K562 (cell line): ENCODE measurements around the gene ZDHHC11. TPM values are rescaled to one million over a fixed set of nuclear protein-coding genes. Genes with fewer than 3 reads are reported as not detected.

Experiments
- ATAC-seq: fragments of 200-7000 bp; cut with Tn5 transposase; 3 replicates; pipeline ENCODE4 v1.9.1; 2020; ENCODE audit warnings: moderate library complexity
- BruUV-seq: library from RNA; stranded (reverse); fragments of 400-500 nt; replicated peaks from 2 replicates; lab custom pipeline; 2021; lab: Mats Ljungman, UMichigan
- CTCF ChIA-PET: fragments of 300-600 bp; formaldehyde crosslinking; extraction: SDS; loops from one replicate; lab custom pipeline; 2021; ENCODE audit warnings: low intra/inter-chr PET ratio; lab: Yijun Ruan, JAX
- POLR2A ChIA-PET: fragments of 300-600, 350-650 bp; sonication (Branson Sonifier 250); formaldehyde crosslinking; extraction: SDS; loops from one replicate; lab custom pipeline; 2021; ENCODE audit warnings: antibody characterized with exemption, inconsistent platforms; lab: Yijun Ruan, JAX
- DNase-seq, 4 experiments: peaks; one replicate each; pipeline versions ENCODE4 v3.0.0 to v3.0.0-alpha.2; 2011 to 2018; ENCODE audit warnings: low spot score in 3 of 4, mixed read lengths in 3 of 4; ENCODE audit errors: extremely low read depth in 1 of 4
- FAIRE-seq: peaks from 2 replicates; lab custom pipeline; 2011; peaks lifted over from hg19 to GRCh38; lab: Jason Lieb, UNC
- H2AFZ ChIP-seq: 2 replicates; pipeline ENCODE4 v1.6.0; 2011; ENCODE audit warnings: low read depth, low read length, control low read depth, inconsistent platforms
- H3K27ac ChIP-seq: fragments of 200-600 bp; 3 replicates; pipeline ENCODE4 v1.8.0; 2011; ENCODE audit warnings: low read depth, mild to moderate bottlenecking, control low read depth, inconsistent platforms, low read length, moderate library complexity, mixed read lengths; ENCODE audit errors: extremely low read depth
- H3K27me3 ChIP-seq, 2 experiments: fragments of 300-600 bp in 1 of 2; 2 replicates in 1 of 2; 3 replicates in 1 of 2; pipeline versions ENCODE4 v1.6.0 to v1.8.0; 2011; ENCODE audit warnings: inconsistent platforms in 2 of 2, low read length in 2 of 2, mild to moderate bottlenecking in 1 of 2, mixed read lengths in 1 of 2, moderate library complexity in 1 of 2; ENCODE audit not compliant: control insufficient read depth in 2 of 2, insufficient read depth in 2 of 2
- H3K36me3 ChIP-seq: fragments of 300-600 bp; 3 replicates; pipeline ENCODE4 v1.8.0; 2011; ENCODE audit warnings: mild to moderate bottlenecking, low read length, inconsistent platforms; ENCODE audit not compliant: control insufficient read depth, insufficient read depth
- H3K4me1 ChIP-seq, 2 experiments: fragments of 200-600 bp in 1 of 2; replicated peaks in 1 of 2; 2 replicates in 1 of 2; 3 replicates in 1 of 2; pipeline versions ENCODE4 v1.5.1 to v1.8.0; 2011; ENCODE audit warnings: inconsistent platforms in 2 of 2, low read length in 2 of 2, mild to moderate bottlenecking in 1 of 2, mixed read lengths in 1 of 2, moderate library complexity in 1 of 2; ENCODE audit not compliant: control insufficient read depth in 2 of 2, insufficient read depth in 2 of 2
- H3K4me2 ChIP-seq: 2 replicates; pipeline ENCODE4 v1.6.1; 2011; ENCODE audit warnings: low read length, control low read depth, inconsistent platforms, mixed read lengths; ENCODE audit not compliant: insufficient read depth
- H3K4me3 ChIP-seq: fragments of 200-600 bp; sonication (generic), shearing (Covaris generic); 2 replicates; pipeline ENCODE4 v1.5.1; 2016; ENCODE audit warnings: control low read depth, inconsistent platforms
- H3K79me2 ChIP-seq: fragments of 200-600 bp; 3 replicates; pipeline ENCODE4 v1.8.0; 2011; ENCODE audit warnings: low read length, inconsistent platforms; ENCODE audit not compliant: control insufficient read depth, insufficient read depth
- H3K9ac ChIP-seq, 2 experiments: 2 replicates each; pipeline versions ENCODE4 v1.6.0 to v1.6.1; 2011; ENCODE audit warnings: low read depth in 2 of 2, low read length in 2 of 2, control low read depth in 1 of 2, inconsistent platforms in 1 of 2, mild to moderate bottlenecking in 1 of 2, mixed read lengths in 1 of 2; ENCODE audit not compliant: insufficient read depth in 1 of 2
- H3K9me1 ChIP-seq: one replicate; pipeline ENCODE4 v1.6.0; 2011; ENCODE audit warnings: inconsistent platforms, mild to moderate bottlenecking, low read length, moderate library complexity; ENCODE audit not compliant: control insufficient read depth, insufficient read depth
- H3K9me3 ChIP-seq: replicated peaks from 2 replicates; pipeline ENCODE4 v1.5.1; 2011; ENCODE audit warnings: low read depth, low read length, inconsistent platforms; ENCODE audit not compliant: control insufficient read depth, insufficient read depth
- H4K20me1 ChIP-seq: replicated peaks from 2 replicates; pipeline ENCODE4 v1.6.1; 2011; ENCODE audit warnings: low read length, inconsistent platforms, mixed read lengths; ENCODE audit not compliant: control insufficient read depth, insufficient read depth
- NELFE ChIP-seq: IDR thresholded peaks from 2 replicates; pipeline ENCODE4 v1.6.1; 2011; ENCODE audit warnings: mild to moderate bottlenecking; ENCODE audit not compliant: insufficient read depth, insufficient read length
- NEUROD1 ChIP-seq: fragments of 150-350 bp; IDR thresholded peaks from 2 replicates; pipeline ENCODE4 v1.6.1; 2014; ENCODE audit warnings: borderline replicate concordance, low read length, low read depth; ENCODE audit not compliant: partially characterized antibody
- POLR2G ChIP-seq: fragments of 200-400 bp; formaldehyde crosslinking; IDR thresholded peaks from 2 replicates; pipeline ENCODE4 v1.6.1; 2017; ENCODE audit warnings: low read depth, mild to moderate bottlenecking, antibody characterized with exemption, low read length, moderate library complexity
- WGBS: fragments of 100-300 bp; shearing (Covaris generic); methylation state at CpG from one replicate; pipeline ENCODE4 v1.1.6; 2016; ENCODE audit warnings: low coverage, mixed read lengths; ENCODE audit not compliant: insufficient coverage; ENCODE audit errors: missing lambda C conversion rate; 5-methylcytosine and 5-hydroxymethylcytosine counted together
- in situ Hi-C: fragments of 300-500 bp; cut with MboI; formaldehyde crosslinking; loops from 4 replicates; pipeline ENCODE4 v1.15.0; 2018; ENCODE audit warnings: inconsistent platforms, mixed read lengths
- intact Hi-C: fragments of 100-400 bp; cut with micrococcal nuclease; formaldehyde crosslinking; loops from 2 replicates; pipeline ENCODE4 v1.14.2; 2022
- polyA plus RNA-seq, 8 experiments: library from polyadenylated mRNA; depleted of rRNA in 4 of 8; stranded (reverse) in 5 of 8; unstranded in 3 of 8; fragments of >200 nt; fragmentation: Nextera tagmentation in 2 of 8; fragmentation: Illumina TruSeq in 1 of 8; extraction: Ambion mirVana in 2 of 8; extraction: Trizol in 1 of 8; gene quantifications; 2 replicates each; pipeline versions ENCODE4 v1.2.1 to v1.2.3, GENCODE V29; 2011 to 2014; ENCODE audit warnings: inconsistent platforms in 1 of 8, missing spikeins in 1 of 8
- total RNA-seq, 7 experiments: library from RNA; depleted of rRNA in 6 of 7; stranded (reverse); fragments of >200 nt in 6 of 7; fragmentation: Illumina TruSeq in 2 of 7; extraction: Trizol in 2 of 7; gene quantifications; 2 replicates each; pipeline versions ENCODE4 v1.2.1 to v1.2.3, GENCODE V29; 2011 to 2021; ENCODE audit warnings: low replicate concordance in 1 of 7

ZDHHC11 gene
- total and polyA plus RNA-seq, 9 of the 15 experiments (the other 6 are each of a cell fraction or from before 2014, with no cell fraction given) = 0.07 to 2.3 (median 0.52) TPM

DNA sequence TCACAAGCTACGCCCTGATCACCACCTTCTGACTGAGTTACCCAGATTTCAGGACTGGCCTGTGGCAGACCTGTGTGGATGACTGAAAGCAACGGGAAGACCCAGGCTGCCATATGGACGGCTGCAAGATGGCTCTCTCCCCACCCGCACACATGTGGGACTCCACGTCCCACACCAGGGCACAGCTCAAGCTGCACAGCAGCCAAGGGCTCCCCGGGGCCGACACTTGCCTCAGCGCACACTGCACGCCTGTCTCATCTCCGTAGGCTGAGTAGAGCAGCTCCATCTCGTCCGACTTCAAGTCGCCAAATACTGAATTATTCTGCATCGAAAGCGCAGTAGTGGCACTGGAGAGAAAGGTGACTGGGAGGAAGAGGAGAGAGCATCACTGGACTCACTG is 27.3 kb upstream of the ZDHHC11 start:
- no peak for DNase-seq
- WGBS = 96% methylated on average over 14 of the region's 15 CpGs
- Histone ChIP-seq H3K4me3 (no peak overlapping the region), H3K36me3 (peaks cover 76% of the 10 kb centered on the region), H3K27me3 (no peaks in the 10 kb centered on the region), H3K27ac (no peak overlapping the region), H3K9me1 (no peaks in the 10 kb centered on the region), H3K9ac (no peak overlapping the region), H3K4me1 (peaks cover 0 to 12% of the 10 kb centered on the region in 2 experiments; a peak in 2 of 5 replicates), H4K20me1 (peaks cover 24% of the 10 kb centered on the region), H3K9me3 (no peaks in the 10 kb centered on the region), H3K79me2 (peaks cover 22% of the 10 kb centered on the region), H2AFZ (no peak overlapping the region)
- ATAC-seq = no peak
- in situ Hi-C loops = no loop called here
- POLR2A ChIA-PET = interaction anchor here (0.7 kb wide), 1 partner anchor 15 kb away, joined by 3 read pairs; the partner anchor contains the start of genes BRD9 and TRIP13
- CTCF ChIA-PET = no interaction called here
- BruUV-seq = no TSS peak
- no peak for FAIRE-seq
- intact Hi-C loops = no loop called here
- TF ChIP-seq NELFE = no peak
- peak; percentile 48 for TF ChIP-seq POLR2G
- TF ChIP-seq, all 486 proteins: peak for 1
- H3K4me2 ChIP-seq = no peak overlapping the region

DNA sequence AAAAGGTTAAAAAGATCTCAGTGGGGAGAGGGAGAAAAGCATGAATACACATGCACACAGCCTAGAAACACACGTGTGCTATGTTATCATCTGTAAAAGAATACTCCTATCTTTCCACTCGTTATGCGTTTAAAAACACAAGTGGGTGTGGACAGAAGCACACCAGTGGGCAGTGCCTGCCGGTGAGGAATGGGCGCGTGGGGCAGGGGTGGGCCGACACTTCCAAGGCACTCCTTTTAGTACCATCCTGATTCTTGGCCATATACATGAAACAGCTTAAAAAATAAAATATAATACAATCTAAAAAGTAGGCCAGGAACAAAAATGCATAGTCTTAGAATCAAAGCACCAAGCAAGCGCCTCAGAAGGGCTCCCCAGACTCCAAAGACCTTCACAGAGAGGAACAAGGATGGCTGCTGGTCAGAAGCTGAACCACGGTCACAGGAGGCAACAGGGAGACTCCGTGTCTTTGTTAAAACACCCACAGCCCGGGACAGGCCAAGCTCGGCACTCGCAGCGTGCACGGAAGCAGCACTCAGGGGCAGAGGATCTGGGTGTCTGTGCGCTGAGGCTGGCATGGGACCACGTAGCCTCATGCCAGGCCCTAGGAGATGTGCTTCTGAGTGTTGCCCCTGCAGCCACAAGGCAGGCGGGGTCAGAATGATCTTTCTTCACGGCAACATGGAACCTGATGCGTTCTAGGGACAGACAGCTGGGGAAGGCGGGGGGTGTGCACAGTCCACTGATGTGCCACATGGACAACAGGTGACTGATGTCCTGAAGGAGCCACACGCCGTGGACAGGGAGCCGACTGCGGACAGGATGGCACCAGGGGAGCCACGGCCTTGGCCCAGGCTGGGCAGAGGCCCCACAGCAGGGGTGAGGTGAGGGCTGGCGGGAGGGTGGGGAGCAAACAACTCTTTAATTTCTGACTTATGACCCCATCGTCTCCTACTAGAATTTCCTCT is 25.9 kb upstream of the ZDHHC11 start:
- Histone ChIP-seq H3K79me2 (peaks cover 8% of the 10 kb centered on the region; the same call in 2 of the 3 replicates), H3K27me3 (no peaks in the 10 kb centered on the region), H3K4me3 (no peak overlapping the region), H3K4me1 (peaks cover 0 to 8% of the 10 kb centered on the region in 2 experiments; a peak in 2 of 5 replicates), H3K27ac (no peak overlapping the region), H4K20me1 (peaks cover 15% of the 10 kb centered on the region), H3K4me2 (no peak overlapping the region), H2AFZ (no peak overlapping the region), H3K9me1 (no peaks in the 10 kb centered on the region), H3K36me3 (peaks cover 76% of the 10 kb centered on the region), H3K9ac (peak overlapping the region in 1 of 2 experiments; percentile 50; a peak in 1 of 4 replicates), H3K9me3 (no peaks in the 10 kb centered on the region)
- DNase-seq (peak in 2 of 4 experiments; percentile 17 to 20), ATAC-seq (no peak), FAIRE-seq (no peak)
- BruUV-seq = no TSS peak
- ChIA-PET POLR2A (interaction anchor here (0.6 kb wide), 1 partner anchor 9 kb away, joined by 3 read pairs; no protein-coding TSS in a partner anchor), CTCF (no interaction called here)
- intact Hi-C loops = no loop called here
- in situ Hi-C loops = no loop called here
- TF ChIP-seq NEUROD1 = no peak
- TF ChIP-seq POLR2G = 0 out of 2 replicates have a peak, but pooled peaks have one; percentile 45
- WGBS = 93% methylated on average over 28 of the region's 28 CpGs
